ENCODE results near the gene PCNX4.

- TF ChIP-seq, protein P1, sequence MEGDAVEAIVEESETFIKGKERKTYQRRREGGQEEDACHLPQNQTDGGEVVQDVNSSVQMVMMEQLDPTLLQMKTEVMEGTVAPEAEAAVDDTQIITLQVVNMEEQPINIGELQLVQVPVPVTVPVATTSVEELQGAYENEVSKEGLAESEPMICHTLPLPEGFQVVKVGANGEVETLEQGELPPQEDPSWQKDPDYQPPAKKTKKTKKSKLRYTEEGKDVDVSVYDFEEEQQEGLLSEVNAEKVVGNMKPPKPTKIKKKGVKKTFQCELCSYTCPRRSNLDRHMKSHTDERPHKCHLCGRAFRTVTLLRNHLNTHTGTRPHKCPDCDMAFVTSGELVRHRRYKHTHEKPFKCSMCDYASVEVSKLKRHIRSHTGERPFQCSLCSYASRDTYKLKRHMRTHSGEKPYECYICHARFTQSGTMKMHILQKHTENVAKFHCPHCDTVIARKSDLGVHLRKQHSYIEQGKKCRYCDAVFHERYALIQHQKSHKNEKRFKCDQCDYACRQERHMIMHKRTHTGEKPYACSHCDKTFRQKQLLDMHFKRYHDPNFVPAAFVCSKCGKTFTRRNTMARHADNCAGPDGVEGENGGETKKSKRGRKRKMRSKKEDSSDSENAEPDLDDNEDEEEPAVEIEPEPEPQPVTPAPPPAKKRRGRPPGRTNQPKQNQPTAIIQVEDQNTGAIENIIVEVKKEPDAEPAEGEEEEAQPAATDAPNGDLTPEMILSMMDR (conservative IDR thresholded peaks at IDR 0.05): peak; percentile 92
- TF ChIP-seq ZFX (IDR thresholded peaks at IDR 0.05): peak; percentile 85
These were observed 73.2 kb downstream of the PCNX4 start, which contains the start of gene DHRS7 for GRCh38 chr14:60164712-60165546.

Data from C4-2B (cell line).